CD4-positive, CD25-positive, alpha-beta regulatory T cell (primary cell): ENCODE results near the gene BCAS2. TPM values are rescaled to one million over a fixed set of nuclear protein-coding genes. Genes with fewer than 3 reads are reported as not detected.

ENCODE experiments used
- ATAC-seq, 2 donors: fragments of 150-1000 bp; cut with Tn5 transposase; one replicate each; pipeline ENCODE4 v1.10.0; 2021; ENCODE audit warnings: low read depth in 2 of 2, moderate number of reproducible peaks in 2 of 2, moderate library complexity in 1 of 2
- DNase-seq, 3 donors: peaks; one replicate each; pipeline versions ENCODE4 v3.0.0 to v3.0.0-alpha.2; 2012 to 2022; ENCODE audit warnings: mixed read lengths in 1 of 3
- H3K27ac ChIP-seq: one replicate; pipeline ENCODE4 v1.7.0; 2013; ENCODE audit warnings: mild to moderate bottlenecking, low read length; ENCODE audit not compliant: insufficient read depth, poor library complexity, severe bottlenecking
- H3K27me3 ChIP-seq: one replicate; pipeline ENCODE4 v1.7.0; 2013; ENCODE audit warnings: low read length; ENCODE audit not compliant: control insufficient read depth, insufficient read depth
- H3K36me3 ChIP-seq: one replicate; pipeline ENCODE4 v1.7.0; 2013; ENCODE audit warnings: mild to moderate bottlenecking, low read length, moderate library complexity; ENCODE audit not compliant: control insufficient read depth, insufficient read depth
- H3K4me1 ChIP-seq: 2 replicates; pipeline ENCODE4 v1.7.0; 2013; ENCODE audit warnings: mild to moderate bottlenecking, low read length; ENCODE audit not compliant: insufficient read depth, control insufficient read depth, poor library complexity, severe bottlenecking
- H3K4me3 ChIP-seq: one replicate; pipeline ENCODE4 v1.7.0; 2013; ENCODE audit warnings: low read depth, mild to moderate bottlenecking, low read length, moderate library complexity
- H3K9me3 ChIP-seq, 2 experiments: 1 replicate in 1 of 2; 2 replicates in 1 of 2; pipeline ENCODE4 v1.7.0; 2013; ENCODE audit warnings: low read length in 2 of 2, mild to moderate bottlenecking in 1 of 2, moderate library complexity in 1 of 2; ENCODE audit not compliant: control insufficient read depth in 2 of 2
- H3K27ac Mint-ChIP-seq, 3 donors: one replicate each; pipeline ENCODE4 v1.8.0; 2020 to 2022; ENCODE audit warnings: mild to moderate bottlenecking in 3 of 3, mixed read lengths in 3 of 3, moderate library complexity in 2 of 3
- H3K27me3 Mint-ChIP-seq: one replicate; pipeline ENCODE4 v1.8.0; 2022; ENCODE audit warnings: mild to moderate bottlenecking, mixed read lengths
- H3K36me3 Mint-ChIP-seq: one replicate; pipeline ENCODE4 v1.8.0; 2020; ENCODE audit warnings: mixed read lengths
- H3K4me1 Mint-ChIP-seq, 4 donors: one replicate each; pipeline ENCODE4 v1.8.0; 2020 to 2022; ENCODE audit warnings: mixed read lengths in 4 of 4, mild to moderate bottlenecking in 1 of 4
- H3K4me3 Mint-ChIP-seq, 4 donors: one replicate each; pipeline ENCODE4 v1.8.0; 2020 to 2022; ENCODE audit warnings: mild to moderate bottlenecking in 4 of 4, mixed read lengths in 4 of 4, moderate library complexity in 3 of 4
- H3K9me3 Mint-ChIP-seq, 7 donors: one replicate each; pipeline ENCODE4 v1.8.0; 2020 to 2022; ENCODE audit warnings: mixed read lengths in 7 of 7, mild to moderate bottlenecking in 3 of 7, moderate library complexity in 2 of 7
- polyA plus RNA-seq, 4 donors: library from polyadenylated mRNA; unstranded; fragments of 300-500 nt; fragmentation: Illumina TruSeq; gene quantifications; one replicate each; pipeline ENCODE4 v1.2.3, GENCODE V29; 2021
- total RNA-seq: library from RNA; stranded (reverse); gene quantifications from one replicate; pipeline ENCODE4 v1.2.3, GENCODE V29; 2022

Gene BCAS2
- 114 TPM for total RNA-seq
- 100 to 1,000 TPM in 3 of 4 donors, 10 to 100 TPM in 1; 97.4 to 125 (median 110) TPM for polyA plus RNA-seq

GRCh38 chr1:114581335-114582287 lies at the start of gene BCAS2:
TSS of gene BCAS2 (minus strand) at chr1:114581615. CDS start at chr1:114581591, 24 bp downstream.
- Mint-ChIP-seq H3K27me3 (peaks cover 19% of the 10 kb centered on the region), H3K4me1 (peaks cover 10 to 53% (median 26%) of the 10 kb centered on the region in 4 donors), H3K36me3 (peaks cover 18% of the 10 kb centered on the region), H3K9me3 (peaks cover 0 to 4% (median 0%) of the 10 kb centered on the region in 7 donors), H3K4me3 (peak within 1 kb of the TSS; percentile 89 to 99 (median 96)), H3K27ac (peak within 1 kb of the TSS; percentile 100)
- H3K4me1 ChIP-seq: peaks cover 18% of the 10 kb centered on the region
- H3K27ac ChIP-seq: peak within 1 kb of the TSS; percentile 91
- peaks cover 2 to 6% of the 10 kb centered on the region in 2 experiments for H3K9me3 ChIP-seq
- H3K4me3 ChIP-seq: peak within 1 kb of the TSS; percentile 95
- ATAC-seq (peak; percentile 96), DNase-seq (peak; percentile 93 to 99 (median 97))
- peaks cover 8% of the 10 kb centered on the region for H3K27me3 ChIP-seq
- H3K36me3 ChIP-seq: peaks cover 16% of the 10 kb centered on the region

DNA sequence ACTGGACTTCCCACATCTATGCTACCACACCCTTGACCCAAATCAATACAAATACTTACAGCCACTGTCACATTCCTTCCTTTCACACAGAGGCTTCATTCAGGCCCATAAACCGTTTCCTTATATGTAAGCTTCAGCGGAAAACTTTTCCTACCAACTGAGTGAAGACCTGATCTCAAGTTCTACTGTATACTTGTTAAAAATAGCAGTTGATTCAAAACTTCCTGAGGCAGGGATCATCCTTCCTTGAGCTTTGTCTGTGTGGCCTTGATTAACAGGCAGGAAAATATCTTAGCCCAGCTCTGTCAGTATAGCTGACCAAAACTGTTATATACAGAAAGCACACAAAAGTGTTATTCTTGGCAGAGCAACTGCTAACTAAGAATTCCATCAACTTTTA lies 45.7 kb upstream of the BCAS2 start:
- Mint-ChIP-seq H3K4me1 (no peaks in the 10 kb centered on the region), H3K27ac (no peak overlapping the region), H3K4me3 (no peak overlapping the region), H3K36me3 (peaks cover 4% of the 10 kb centered on the region), H3K27me3 (peaks cover 51% of the 10 kb centered on the region), H3K9me3 (peaks cover 0 to 12% (median 0%) of the 10 kb centered on the region in 7 donors)
- Histone ChIP-seq H3K4me1 (no peaks in the 10 kb centered on the region), H3K27ac (no peak overlapping the region), H3K9me3 (peaks cover 0 to 2% of the 10 kb centered on the region in 2 experiments), H3K4me3 (no peak overlapping the region), H3K36me3 (no peaks in the 10 kb centered on the region), H3K27me3 (peaks cover 2% of the 10 kb centered on the region)
- DNase-seq (no peak), ATAC-seq (no peak)

- Mint-ChIP-seq H3K9me3 (no peaks in the 10 kb centered on the region), H3K36me3 (no peaks in the 10 kb centered on the region), H3K27ac (no peak overlapping the region), H3K4me3 (no peak overlapping the region), H3K27me3 (peaks cover 43% of the 10 kb centered on the region), H3K4me1 (no peaks in the 10 kb centered on the region)
- Histone ChIP-seq H3K4me3 (no peak overlapping the region), H3K27me3 (no peaks in the 10 kb centered on the region), H3K4me1 (no peaks in the 10 kb centered on the region), H3K36me3 (no peaks in the 10 kb centered on the region), H3K9me3 (no peaks in the 10 kb centered on the region), H3K27ac (no peak overlapping the region)
- ATAC-seq: no peak
- no peak for DNase-seq
Observed at GRCh38 chr1:114623364-114623763, 41.9 kb upstream of the BCAS2 start.

DNA sequence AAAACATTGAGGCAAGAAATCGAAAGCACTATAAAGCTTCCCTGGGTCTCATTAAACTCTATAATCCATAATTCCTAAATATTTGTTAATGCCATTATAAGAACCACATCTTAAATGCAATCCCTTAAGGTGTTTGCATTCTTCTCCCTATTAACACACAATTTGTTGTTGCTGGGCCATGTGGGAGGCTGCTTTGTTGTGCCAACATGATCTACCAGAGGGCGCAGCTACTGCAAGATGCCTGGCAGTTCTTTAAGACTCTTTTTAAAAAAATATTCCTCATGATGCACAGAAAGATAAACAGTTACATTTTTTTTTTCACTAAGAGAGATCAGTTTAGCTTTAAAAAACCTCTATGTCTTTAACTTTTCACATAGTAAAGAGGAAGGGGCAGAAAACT lies 39.0 kb upstream of the BCAS2 start:
- Mint-ChIP-seq H3K36me3 (no peaks in the 10 kb centered on the region), H3K9me3 (no peaks in the 10 kb centered on the region), H3K27me3 (peaks cover 38% of the 10 kb centered on the region), H3K4me3 (no peak overlapping the region), H3K27ac (no peak overlapping the region), H3K4me1 (no peaks in the 10 kb centered on the region)
- no peaks in the 10 kb centered on the region for H3K36me3 ChIP-seq
- H3K4me3 ChIP-seq: no peak overlapping the region
- H3K9me3 ChIP-seq: no peaks in the 10 kb centered on the region
- H3K27ac ChIP-seq: no peak overlapping the region
- no peak for ATAC-seq
- no peak for DNase-seq
- no peaks in the 10 kb centered on the region for H3K27me3 ChIP-seq
- no peaks in the 10 kb centered on the region for H3K4me1 ChIP-seq

DNA sequence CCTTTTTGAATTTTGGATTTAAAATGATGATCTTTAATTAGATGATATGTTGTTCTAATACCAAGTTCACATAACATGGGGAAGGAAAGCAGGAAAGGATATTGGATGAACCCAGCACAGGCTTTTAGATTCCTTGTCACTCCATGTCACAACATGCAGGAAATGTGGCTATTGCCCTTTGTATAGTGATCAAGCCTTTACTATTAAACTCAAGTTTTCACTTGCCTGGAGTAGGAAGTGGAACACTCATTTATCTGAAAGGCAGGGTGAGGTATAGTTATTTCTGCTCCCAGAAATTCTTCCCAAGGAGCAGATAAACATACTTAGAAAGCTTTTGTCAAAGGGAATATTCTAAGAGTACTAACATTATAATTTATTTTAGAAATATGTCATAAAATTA lies 37.2 kb upstream of the BCAS2 start:
- H3K27ac Mint-ChIP-seq: no peak overlapping the region
- H3K36me3 Mint-ChIP-seq: no peaks in the 10 kb centered on the region
- DNase-seq: no peak

GRCh38 chr1:114610546-114611245 lies 29.3 kb upstream of the BCAS2 start:
- Histone ChIP-seq H3K9me3 (no peaks in the 10 kb centered on the region), H3K27me3 (peaks cover 6% of the 10 kb centered on the region), H3K27ac (no peak overlapping the region), H3K4me3 (no peak overlapping the region), H3K36me3 (no peaks in the 10 kb centered on the region), H3K4me1 (no peaks in the 10 kb centered on the region)
- DNase-seq (no peak), ATAC-seq (no peak)
- no peak overlapping the region for H3K27ac Mint-ChIP-seq
- H3K4me3 Mint-ChIP-seq: no peak overlapping the region
- no peaks in the 10 kb centered on the region for H3K4me1 Mint-ChIP-seq
- H3K27me3 Mint-ChIP-seq: peaks cover 49% of the 10 kb centered on the region
- H3K9me3 Mint-ChIP-seq: peaks cover 0 to 2% (median 0%) of the 10 kb centered on the region in 7 donors
- no peaks in the 10 kb centered on the region for H3K36me3 Mint-ChIP-seq

More for the DNA sequence above, 37.2 kb upstream of the BCAS2 start:
- no peaks in the 10 kb centered on the region for H3K27me3 ChIP-seq
- Mint-ChIP-seq H3K27me3 (peaks cover 48% of the 10 kb centered on the region), H3K4me3 (no peak overlapping the region), H3K4me1 (no peaks in the 10 kb centered on the region), H3K9me3 (no peaks in the 10 kb centered on the region)
- no peak overlapping the region for H3K4me3 ChIP-seq
- no peak overlapping the region for H3K27ac ChIP-seq
- no peaks in the 10 kb centered on the region for H3K9me3 ChIP-seq
- no peaks in the 10 kb centered on the region for H3K4me1 ChIP-seq
- H3K36me3 ChIP-seq: no peaks in the 10 kb centered on the region
- no peak for ATAC-seq

GRCh38 chr1:114609826-114610225 lies 28.4 kb upstream of the BCAS2 start:
- no peaks in the 10 kb centered on the region for H3K36me3 ChIP-seq

More at GRCh38 chr1:114609826-114610225, 28.4 kb upstream of the BCAS2 start:
- H3K4me1 ChIP-seq: no peaks in the 10 kb centered on the region
- Mint-ChIP-seq H3K27ac (no peak overlapping the region), H3K27me3 (peaks cover 44% of the 10 kb centered on the region), H3K36me3 (peaks cover under 1% of the 10 kb centered on the region), H3K4me3 (no peak overlapping the region), H3K4me1 (no peaks in the 10 kb centered on the region), H3K9me3 (peaks cover 0 to 2% (median 0%) of the 10 kb centered on the region in 7 donors)
- H3K9me3 ChIP-seq: no peaks in the 10 kb centered on the region
- H3K27me3 ChIP-seq: peaks cover 7% of the 10 kb centered on the region
- no peak overlapping the region for H3K27ac ChIP-seq
- no peak for DNase-seq
- H3K4me3 ChIP-seq: no peak overlapping the region
- ATAC-seq: no peak
